OCI-LY7 (cell line): ENCODE data around the gene P3H3. TPM values are rescaled to one million over a fixed set of nuclear protein-coding genes. Genes with fewer than 3 reads are reported as not detected.
A peak's percentile ranks its signal among the peaks of the same experiment; 100 is the strongest.

Source experiments
- BruUV-seq: library from RNA; stranded (reverse); fragments of 400-500 nt; replicated peaks from 2 replicates; lab custom pipeline; 2021; lab: Mats Ljungman, UMichigan
- CTCF ChIA-PET: fragments of 300-600 bp; sonication (Branson Sonifier 250); formaldehyde crosslinking; loops from one replicate; lab custom pipeline; 2022; ENCODE audit warnings: antibody characterized with exemption; ENCODE audit not compliant: unreplicated experiment; lab: Charles Lee
- POLR2A ChIA-PET: fragments of 300-600 bp; sonication (Branson Sonifier 250); formaldehyde crosslinking; loops from one replicate; lab custom pipeline; 2022; ENCODE audit warnings: antibody characterized with exemption; lab: Charles Lee
- DNase-seq: peaks from one replicate; pipeline ENCODE4 v3.0.0-alpha.2; 2015; ENCODE audit warnings: low spot score
- H2AFZ ChIP-seq: fragments of 200-600 bp; sonication (generic), shearing (Covaris generic); 2 replicates; pipeline ENCODE4 v1.6.1; 2014; ENCODE audit warnings: mild to moderate bottlenecking, antibody characterized with exemption, low read length, moderate library complexity
- H3K27ac ChIP-seq: fragments of 200-600 bp; sonication (generic); 2 replicates; pipeline ENCODE4 v1.5.1; 2014; ENCODE audit warnings: mixed run types, low read depth, mild to moderate bottlenecking, moderate library complexity, low read length, inconsistent platforms; ENCODE audit not compliant: poor library complexity, severe bottlenecking
- H3K36me3 ChIP-seq: fragments of 200-600 bp; sonication (generic); 2 replicates; pipeline ENCODE4 v1.6.1; 2014; ENCODE audit warnings: mild to moderate bottlenecking, antibody characterized with exemption, low read length, moderate library complexity, mixed read lengths; ENCODE audit not compliant: insufficient read depth
- H3K4me1 ChIP-seq: fragments of 200-600 bp; sonication (generic); 2 replicates; pipeline ENCODE4 v1.5.1; 2014; ENCODE audit warnings: mild to moderate bottlenecking, low read length; ENCODE audit not compliant: insufficient read depth, poor library complexity, severe bottlenecking
- H3K4me2 ChIP-seq: fragments of 200-600 bp; sonication (generic); 2 replicates; pipeline ENCODE4 v1.6.1; 2014; ENCODE audit warnings: mild to moderate bottlenecking, low read length
- H3K4me3 ChIP-seq: fragments of 200-600 bp; sonication (generic); 2 replicates; pipeline ENCODE4 v1.5.1; 2014; ENCODE audit warnings: mild to moderate bottlenecking, low read depth, low read length; ENCODE audit not compliant: poor library complexity, severe bottlenecking
- H3K79me2 ChIP-seq: fragments of 200-600 bp; sonication (generic); 2 replicates; pipeline ENCODE4 v1.6.1; 2016; ENCODE audit warnings: low read depth, mild to moderate bottlenecking, low read length, moderate library complexity, mixed read lengths; ENCODE audit not compliant: insufficient read depth
- H3K9me2 ChIP-seq: fragments of 200-600 bp; sonication (generic); 2 replicates; pipeline ENCODE4 v1.6.1; 2016; ENCODE audit warnings: mild to moderate bottlenecking, low read length, mixed read lengths; ENCODE audit not compliant: insufficient read depth
- H3K9me3 ChIP-seq: fragments of 200-600 bp; sonication (generic); 2 replicates; pipeline ENCODE4 v1.6.1; 2014; ENCODE audit warnings: mild to moderate bottlenecking, mixed run types, low read length, mixed read lengths
- H4K20me1 ChIP-seq: fragments of 200-600 bp; sonication (generic); 2 replicates; pipeline ENCODE4 v1.6.1; 2014; ENCODE audit warnings: mild to moderate bottlenecking, antibody characterized with exemption, low read length, moderate library complexity, mixed read lengths; ENCODE audit not compliant: insufficient read depth
- EZH2phosphoT487 ChIP-seq: fragments of 200-600 bp; sonication (generic); IDR thresholded peaks from 2 replicates; pipeline ENCODE4 v1.6.1; 2018; ENCODE audit warnings: low read depth, borderline replicate concordance, mild to moderate bottlenecking, mixed run types, antibody characterized with exemption, low read length, moderate library complexity, mixed read lengths
- intact Hi-C: fragments of 100-400 bp; cut with micrococcal nuclease; formaldehyde crosslinking; loops from one replicate; pipeline ENCODE4 v1.10.0; 2022; ENCODE audit not compliant: unreplicated experiment
- total RNA-seq, 2 experiments: library from RNA; depleted of rRNA in 1 of 2; stranded (reverse); fragments of >200 nt in 1 of 2; shearing (Covaris generic) in 1 of 2; gene quantifications; 2 replicates each; pipeline ENCODE4 v1.2.3, GENCODE V29; 2014 to 2022
- TF ChIP-seq, protein P1 (sequence below): fragments of 200-600 bp; sonication (generic); conservative IDR thresholded peaks from 2 replicates; pipeline ENCODE4 v1.5.1; 2014; ENCODE audit warnings: mild to moderate bottlenecking, antibody characterized with exemption, low read length, moderate library complexity, mixed read lengths

The P3H3 gene
- total RNA-seq, 2 experiments from 2014 or later, result 0.93 to 1.0 TPM

DNA sequence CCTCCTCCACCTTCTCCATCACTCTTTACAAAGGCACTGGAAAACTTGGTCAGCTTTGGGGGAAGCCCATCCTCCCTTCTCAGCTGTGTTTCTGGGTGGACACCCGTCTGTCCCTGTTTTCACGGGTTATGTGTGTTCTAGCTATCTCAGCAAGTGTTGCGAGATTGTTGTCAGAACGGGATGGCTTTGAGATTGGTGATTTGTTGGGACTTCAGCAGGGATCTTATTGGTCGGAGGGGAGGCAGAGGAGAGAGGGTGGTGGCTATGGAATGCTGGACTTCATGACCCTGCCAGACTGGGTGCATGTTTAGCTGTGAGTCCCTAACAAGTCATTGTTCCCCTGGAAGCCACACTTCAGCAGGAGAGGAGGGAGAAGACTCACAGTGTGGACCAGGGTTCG, 25.8 kb downstream of the P3H3 start:
- Histone ChIP-seq H3K9me2 (no peaks in the 10 kb centered on the region), H4K20me1 (peaks cover 6% of the 10 kb centered on the region), H3K79me2 (peaks cover 45% of the 10 kb centered on the region), H3K9me3 (no peaks in the 10 kb centered on the region), H3K4me2 (peak overlapping the region; percentile 99), H3K27ac (no peak overlapping the region), H2AFZ (no peak overlapping the region), H3K4me1 (peaks cover 26% of the 10 kb centered on the region), H3K4me3 (no peak overlapping the region), H3K36me3 (peaks cover 67% of the 10 kb centered on the region)
- ChIA-PET CTCF (no interaction called here), POLR2A (interaction anchor here (0.6 to 6.0 kb wide), 3 partner anchors 13 to 130 kb away, joined by 4 to 101 read pairs (median 60); partner anchors contain the start of genes COPS7A, GNB3 and TPI1)
- TF ChIP-seq EZH2phosphoT487, result no peak
- TF ChIP-seq, protein P1, sequence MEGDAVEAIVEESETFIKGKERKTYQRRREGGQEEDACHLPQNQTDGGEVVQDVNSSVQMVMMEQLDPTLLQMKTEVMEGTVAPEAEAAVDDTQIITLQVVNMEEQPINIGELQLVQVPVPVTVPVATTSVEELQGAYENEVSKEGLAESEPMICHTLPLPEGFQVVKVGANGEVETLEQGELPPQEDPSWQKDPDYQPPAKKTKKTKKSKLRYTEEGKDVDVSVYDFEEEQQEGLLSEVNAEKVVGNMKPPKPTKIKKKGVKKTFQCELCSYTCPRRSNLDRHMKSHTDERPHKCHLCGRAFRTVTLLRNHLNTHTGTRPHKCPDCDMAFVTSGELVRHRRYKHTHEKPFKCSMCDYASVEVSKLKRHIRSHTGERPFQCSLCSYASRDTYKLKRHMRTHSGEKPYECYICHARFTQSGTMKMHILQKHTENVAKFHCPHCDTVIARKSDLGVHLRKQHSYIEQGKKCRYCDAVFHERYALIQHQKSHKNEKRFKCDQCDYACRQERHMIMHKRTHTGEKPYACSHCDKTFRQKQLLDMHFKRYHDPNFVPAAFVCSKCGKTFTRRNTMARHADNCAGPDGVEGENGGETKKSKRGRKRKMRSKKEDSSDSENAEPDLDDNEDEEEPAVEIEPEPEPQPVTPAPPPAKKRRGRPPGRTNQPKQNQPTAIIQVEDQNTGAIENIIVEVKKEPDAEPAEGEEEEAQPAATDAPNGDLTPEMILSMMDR, result no peak
- intact Hi-C loops, result loop anchor here (5.0 kb wide), 1 partner anchor 118 kb away; the partner anchor contains the start of genes EMG1 and PHB2
- DNase-seq, result no peak
- BruUV-seq, result no TSS peak

DNA sequence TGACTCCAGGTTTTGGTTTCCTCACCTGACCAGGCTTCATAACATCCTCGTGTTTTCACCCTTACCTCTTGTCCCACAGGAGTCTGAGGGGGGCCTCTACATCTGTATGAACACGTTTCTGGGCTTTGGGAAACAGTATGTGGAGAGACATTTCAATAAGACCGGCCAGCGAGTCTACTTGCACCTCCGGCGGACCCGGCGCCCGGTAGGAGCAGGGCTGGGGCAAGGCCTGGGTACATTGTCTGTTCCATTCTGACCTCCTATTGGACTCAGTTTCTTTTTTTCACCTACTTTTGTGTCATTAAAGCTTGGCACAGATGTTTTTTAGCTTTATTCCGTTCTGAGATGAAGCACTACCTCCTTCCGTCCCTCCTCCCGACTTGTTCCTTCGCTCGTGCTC, 27.1 kb downstream of the P3H3 start:
- H3K36me3 ChIP-seq, result peaks cover 64% of the 10 kb centered on the region
- H3K9me3 ChIP-seq, result no peaks in the 10 kb centered on the region

DNA sequence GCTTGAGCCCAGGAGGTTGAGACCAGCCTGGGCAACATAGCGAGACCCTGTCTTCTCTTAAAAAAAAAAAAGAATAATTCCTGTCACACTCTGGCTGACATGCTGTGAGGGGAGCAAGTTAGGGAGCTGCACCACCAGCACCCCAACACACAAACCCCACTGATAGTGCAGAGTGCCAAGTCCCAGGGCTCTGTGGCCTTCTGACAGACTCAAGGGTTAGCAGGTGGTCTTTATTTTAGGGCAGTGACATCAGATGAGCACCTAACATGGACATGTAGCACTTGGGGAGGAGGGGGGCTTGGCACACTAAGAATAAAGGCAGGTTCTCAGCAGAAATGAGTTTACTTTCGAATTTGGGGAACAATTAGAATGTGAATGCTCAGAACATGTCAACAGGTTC, 30.6 kb downstream of the P3H3 start:
- Histone ChIP-seq H4K20me1 (no peaks in the 10 kb centered on the region), H2AFZ (no peak overlapping the region), H3K4me3 (no peak overlapping the region), H3K4me1 (peaks cover 4% of the 10 kb centered on the region), H3K27ac (no peak overlapping the region), H3K9me3 (no peaks in the 10 kb centered on the region), H3K79me2 (peaks cover 14% of the 10 kb centered on the region), H3K4me2 (no peak overlapping the region), H3K36me3 (peaks cover 91% of the 10 kb centered on the region), H3K9me2 (no peaks in the 10 kb centered on the region)
- no TSS peak for BruUV-seq
- TF ChIP-seq, protein P1, result no peak
- no peak for TF ChIP-seq EZH2phosphoT487
- no peak for DNase-seq
- ChIA-PET POLR2A (no interaction called here), CTCF (no interaction called here)
- intact Hi-C loops, result no loop called here

More for the DNA sequence above, 27.1 kb downstream of the P3H3 start:
- ChIA-PET POLR2A (interaction anchor here (0.6 to 6.0 kb wide), 3 partner anchors 12 to 67 kb away, joined by 4 to 101 read pairs (median 60); partner anchors contain the start of genes GNB3 and TPI1), CTCF (no interaction called here)
- Histone ChIP-seq H3K27ac (no peak overlapping the region), H4K20me1 (peaks cover 6% of the 10 kb centered on the region), H3K4me2 (no peak overlapping the region), H2AFZ (no peak overlapping the region), H3K4me3 (no peak overlapping the region), H3K4me1 (peaks cover 14% of the 10 kb centered on the region), H3K9me2 (no peaks in the 10 kb centered on the region), H3K79me2 (peaks cover 32% of the 10 kb centered on the region)
- no TSS peak for BruUV-seq
- no peak for DNase-seq
- intact Hi-C loops, result no loop called here
- no peak for TF ChIP-seq EZH2phosphoT487
- TF ChIP-seq, protein P1, result no peak
